Type B pancreatic cell (in vitro differentiated cells): ENCODE data around the gene ATP8A2. TPM values are rescaled to one million over a fixed set of nuclear protein-coding genes. Genes with fewer than 3 reads are reported as not detected.

Source experiments
- DNase-seq: peaks from one replicate; pipeline ENCODE4 v3.0.0; 2021; ENCODE audit warnings: mixed read lengths; ENCODE audit not compliant: unreplicated experiment; ENCODE audit errors: extremely low spot score
- H3K27ac Mint-ChIP-seq: 2 replicates; pipeline ENCODE4 v1.8.0; 2021; ENCODE audit warnings: mild to moderate bottlenecking, mixed read lengths
- H3K27me3 Mint-ChIP-seq: 2 replicates; pipeline ENCODE4 v1.8.0; 2021; ENCODE audit warnings: mixed read lengths
- H3K36me3 Mint-ChIP-seq: 2 replicates; pipeline ENCODE4 v1.8.0; 2021; ENCODE audit warnings: mixed read lengths
- H3K4me1 Mint-ChIP-seq: one replicate; pipeline ENCODE4 v1.8.0; 2021; ENCODE audit warnings: mixed read lengths; ENCODE audit not compliant: unreplicated experiment
- H3K4me3 Mint-ChIP-seq: 2 replicates; pipeline ENCODE4 v1.8.0; 2021; ENCODE audit warnings: mild to moderate bottlenecking, mixed read lengths
- H3K9me3 Mint-ChIP-seq: 2 replicates; pipeline ENCODE4 v1.8.0; 2021; ENCODE audit warnings: mixed read lengths
- CTCF ChIP-seq: fragments of 200-600 bp; sonication (generic); conservative IDR thresholded peaks from 2 replicates; pipeline ENCODE4 v1.5.0; 2021; ENCODE audit warnings: antibody characterized with exemption, mild to moderate bottlenecking
- total RNA-seq: library from RNA; stranded (reverse); gene quantifications from 2 replicates; pipeline ENCODE4 v1.2.1, GENCODE V29; 2021; ENCODE audit warnings: low replicate concordance

ATP8A2 gene
- total RNA-seq, 1 donor from 2014 or later, result 13.8 TPM

GRCh38 chr13:25457566-25457965 lies 85.8 kb downstream of the ATP8A2 start:
- peaks cover 4% of the 10 kb centered on the region for H3K9me3 Mint-ChIP-seq

GRCh38 chr13:25462301-25463125 lies 90.7 kb downstream of the ATP8A2 start:
- Mint-ChIP-seq H3K27ac (no peak overlapping the region), H3K27me3 (peaks cover 16% of the 10 kb centered on the region), H3K4me3 (no peak overlapping the region), H3K36me3 (no peaks in the 10 kb centered on the region), H3K4me1 (no peaks in the 10 kb centered on the region), H3K9me3 (peaks cover 4% of the 10 kb centered on the region)
- no peak for DNase-seq
- no peak for TF ChIP-seq CTCF

More at GRCh38 chr13:25457566-25457965, 85.8 kb downstream of the ATP8A2 start:
- peaks cover 4% of the 10 kb centered on the region for H3K36me3 Mint-ChIP-seq
- no peak for DNase-seq
- TF ChIP-seq CTCF, result no peak
- no peak overlapping the region for H3K4me3 Mint-ChIP-seq
- H3K4me1 Mint-ChIP-seq, result no peaks in the 10 kb centered on the region
- peaks cover 11% of the 10 kb centered on the region for H3K27me3 Mint-ChIP-seq
- no peak overlapping the region for H3K27ac Mint-ChIP-seq

DNA sequence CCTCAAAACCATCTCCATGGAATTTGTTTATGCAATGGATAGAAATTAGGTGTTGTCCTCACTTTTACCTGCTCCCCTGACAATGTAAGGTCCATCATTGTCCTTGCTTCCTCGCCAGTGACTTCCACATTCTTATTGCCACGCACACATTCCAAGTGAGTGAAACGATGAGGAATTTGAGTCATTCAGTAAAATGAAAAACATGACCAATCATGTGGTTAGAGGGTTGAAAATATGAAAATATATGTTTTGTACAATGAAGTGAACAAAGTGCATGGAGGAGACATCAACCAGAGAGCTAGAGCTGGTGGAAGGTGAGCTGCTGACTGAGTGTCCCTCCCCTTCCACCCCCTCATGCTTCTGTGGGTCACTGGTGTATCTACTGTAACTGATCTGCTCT lies 91.7 kb downstream of the ATP8A2 start:
- no peak overlapping the region for H3K4me3 Mint-ChIP-seq
- H3K4me1 Mint-ChIP-seq, result no peaks in the 10 kb centered on the region
- H3K36me3 Mint-ChIP-seq, result no peaks in the 10 kb centered on the region
- DNase-seq, result no peak
- TF ChIP-seq CTCF, result no peak
- H3K27ac Mint-ChIP-seq, result no peak overlapping the region
- peaks cover 4% of the 10 kb centered on the region for H3K9me3 Mint-ChIP-seq
- peaks cover 24% of the 10 kb centered on the region for H3K27me3 Mint-ChIP-seq

- no peak for DNase-seq
- H3K27ac Mint-ChIP-seq, result no peak overlapping the region
- no peaks in the 10 kb centered on the region for H3K9me3 Mint-ChIP-seq
- H3K4me1 Mint-ChIP-seq, result no peaks in the 10 kb centered on the region
- H3K27me3 Mint-ChIP-seq, result peaks cover 51% of the 10 kb centered on the region
- TF ChIP-seq CTCF, result no peak
- no peaks in the 10 kb centered on the region for H3K36me3 Mint-ChIP-seq
- H3K4me3 Mint-ChIP-seq, result peak overlapping the region; percentile 55
These were observed 95.1 kb downstream of the ATP8A2 start for GRCh38 chr13:25466880-25467279.

GRCh38 chr13:25468325-25469168 lies 96.8 kb downstream of the ATP8A2 start:
- peak; percentile 35 for TF ChIP-seq CTCF
- Mint-ChIP-seq H3K27ac (no peak overlapping the region), H3K36me3 (no peaks in the 10 kb centered on the region), H3K4me1 (no peaks in the 10 kb centered on the region), H3K4me3 (peak overlapping the region; percentile 91), H3K9me3 (no peaks in the 10 kb centered on the region), H3K27me3 (peaks cover 51% of the 10 kb centered on the region)
- peak; percentile 77 for DNase-seq
